Measurements from ENCODE around the gene GLI2.

GLI2 gene

DNA sequence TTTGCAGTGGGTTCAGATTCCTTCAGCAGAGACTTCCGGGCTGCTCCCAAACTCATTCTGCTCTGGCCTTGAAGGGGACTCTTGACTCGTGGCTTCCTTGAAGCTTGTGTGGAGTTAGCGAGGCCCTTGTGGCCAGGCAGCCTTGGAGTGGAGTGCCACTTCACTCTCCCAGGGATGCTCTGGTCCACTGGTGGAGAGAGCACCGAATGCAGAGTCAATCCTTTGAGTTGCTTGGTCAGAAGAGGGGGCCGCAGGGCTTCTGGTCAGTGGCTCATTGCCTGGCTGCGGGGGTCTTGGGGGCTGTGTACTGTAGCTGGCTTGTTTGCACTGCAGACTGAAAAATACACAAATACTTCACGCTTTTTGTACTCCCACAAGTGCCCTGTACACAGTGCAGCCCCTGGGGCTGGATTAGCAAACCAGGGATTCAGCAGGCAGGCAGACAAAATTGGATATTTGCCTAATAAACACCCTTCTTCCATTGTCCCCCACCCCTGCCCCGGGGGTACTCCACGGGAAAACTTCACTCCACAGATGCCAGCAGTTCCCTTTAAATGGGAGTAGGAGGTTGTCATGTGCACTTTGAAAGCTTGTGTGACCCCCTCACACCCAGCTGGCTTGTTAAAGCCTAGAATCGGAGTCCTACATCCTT, 3.2 kb downstream of the GLI2 start:
- DNase-seq: no peak

- no peak for DNase-seq
These were observed 3.9 kb downstream of the GLI2 start for GRCh38 chr2:120739438-120740090.

DNA sequence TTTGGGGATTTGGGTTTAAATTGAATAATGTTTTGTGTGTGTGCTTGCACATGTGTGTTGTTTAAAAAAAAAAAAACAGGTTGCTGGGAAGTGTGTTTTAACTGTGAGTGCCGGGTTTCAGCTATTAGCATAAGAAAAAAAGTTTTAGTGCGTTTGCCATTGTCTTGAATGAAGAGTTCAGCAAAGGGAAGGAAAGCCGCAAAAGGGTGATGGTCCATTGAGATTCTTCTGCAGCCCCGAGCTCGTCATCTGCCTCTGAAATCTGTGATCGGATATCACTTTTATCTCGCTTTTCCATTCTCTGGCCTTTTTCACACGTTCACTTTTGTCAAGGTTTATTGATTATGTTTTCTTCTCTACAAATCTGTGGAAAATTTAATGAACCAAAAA, 4.7 kb downstream of the GLI2 start:
- no peak for DNase-seq

GRCh38 chr2:120740765-120741524, 5.3 kb downstream of the GLI2 start:
- no peak for DNase-seq

DNA sequence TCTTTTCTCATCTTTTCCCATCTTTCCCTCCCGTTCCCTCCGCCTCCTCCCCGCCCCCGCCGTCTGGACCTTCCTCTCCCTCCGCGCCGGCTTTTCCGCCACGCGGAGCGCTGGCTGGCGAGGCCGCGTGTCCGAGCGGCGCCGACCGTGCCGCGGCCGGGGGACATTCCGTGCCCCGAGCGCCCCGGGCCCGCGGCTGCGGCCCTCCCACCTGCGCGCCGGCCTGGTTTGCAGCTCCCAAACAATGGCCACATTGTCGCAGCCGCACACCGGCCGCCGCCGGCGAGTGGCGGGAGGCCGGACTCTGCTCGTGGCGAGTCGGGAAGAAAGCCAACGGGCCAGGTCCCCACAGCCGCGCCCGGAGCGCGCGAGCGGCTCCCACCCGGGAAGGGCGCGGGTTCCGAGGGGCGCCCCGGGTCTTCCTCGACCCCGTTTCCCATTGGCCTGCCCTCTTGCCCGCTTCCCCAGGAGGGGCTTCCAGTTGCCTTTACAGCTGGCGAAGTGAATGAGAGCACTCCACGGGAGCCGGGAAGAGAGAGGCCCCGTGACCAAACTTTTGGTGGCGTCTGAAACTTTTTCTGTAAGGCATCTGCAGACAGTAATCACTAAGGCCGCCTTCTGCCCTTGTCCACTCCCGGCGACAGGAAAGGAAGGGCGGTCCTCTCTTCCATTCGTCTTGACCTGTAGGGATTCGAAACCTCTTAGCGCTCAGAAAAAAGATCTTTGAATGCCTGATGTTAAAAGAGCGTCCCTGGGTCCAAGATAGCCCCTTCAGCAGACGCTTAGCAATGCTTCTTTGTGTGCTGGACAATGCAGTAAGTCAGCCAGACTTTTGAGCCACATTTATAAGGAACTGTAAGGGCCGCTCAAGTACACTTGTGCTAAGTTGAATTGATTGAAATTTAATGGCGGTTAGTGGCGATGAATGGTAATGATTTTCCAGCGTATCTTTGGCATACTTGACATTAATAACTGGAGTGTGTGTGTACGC, 6.2 kb downstream of the GLI2 start:
- no peak for DNase-seq

- no peak for DNase-seq
These were observed 8.0 kb downstream of the GLI2 start for GRCh38 chr2:120743657-120744056.

- no peak for DNase-seq
These were observed 9.1 kb downstream of the GLI2 start for GRCh38 chr2:120744817-120745216.

- DNase-seq: no peak
These were observed 9.9 kb downstream of the GLI2 start for GRCh38 chr2:120745420-120746111.

DNA sequence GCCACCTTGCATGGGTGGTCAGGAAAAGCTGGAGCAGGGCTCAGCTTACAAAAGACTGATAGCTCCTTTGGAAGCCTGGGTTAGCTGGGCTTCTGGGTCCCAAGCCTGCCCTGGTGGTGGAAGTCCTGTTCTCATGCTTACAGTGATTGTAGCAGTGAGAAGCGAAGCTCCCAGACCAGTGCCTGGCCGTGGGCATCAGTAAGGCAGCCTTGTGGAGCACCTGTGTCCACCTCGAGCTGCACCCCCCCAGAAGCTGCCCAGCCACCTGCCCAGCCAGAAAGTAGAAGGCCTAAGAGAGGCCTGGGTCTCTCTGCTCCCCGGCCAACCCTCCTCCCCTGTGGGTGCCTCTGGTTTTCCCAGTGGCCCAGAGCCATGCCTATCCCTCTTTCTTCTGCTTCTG, 10.5 kb downstream of the GLI2 start:
- no peak for DNase-seq

DNA sequence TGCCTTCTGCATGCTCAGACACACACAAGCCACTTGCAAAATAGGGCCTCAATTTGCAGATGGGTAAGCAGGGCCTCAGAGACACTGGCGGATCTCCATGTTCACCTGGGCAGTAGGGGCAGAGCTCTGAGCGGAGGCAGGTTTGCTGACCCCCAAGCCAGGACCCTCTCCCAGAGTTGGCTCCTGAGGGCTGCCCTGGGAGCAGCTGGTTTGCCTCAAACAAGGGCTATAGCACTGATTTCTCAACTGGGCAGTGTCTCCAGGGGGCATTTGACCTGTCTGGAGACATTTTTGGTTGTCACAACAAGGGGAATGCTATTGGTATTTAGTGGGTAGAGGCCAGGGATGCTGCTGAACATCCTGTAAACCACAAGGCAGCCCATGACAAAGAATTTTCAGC, 11.6 kb downstream of the GLI2 start:
- DNase-seq: no peak

DNA sequence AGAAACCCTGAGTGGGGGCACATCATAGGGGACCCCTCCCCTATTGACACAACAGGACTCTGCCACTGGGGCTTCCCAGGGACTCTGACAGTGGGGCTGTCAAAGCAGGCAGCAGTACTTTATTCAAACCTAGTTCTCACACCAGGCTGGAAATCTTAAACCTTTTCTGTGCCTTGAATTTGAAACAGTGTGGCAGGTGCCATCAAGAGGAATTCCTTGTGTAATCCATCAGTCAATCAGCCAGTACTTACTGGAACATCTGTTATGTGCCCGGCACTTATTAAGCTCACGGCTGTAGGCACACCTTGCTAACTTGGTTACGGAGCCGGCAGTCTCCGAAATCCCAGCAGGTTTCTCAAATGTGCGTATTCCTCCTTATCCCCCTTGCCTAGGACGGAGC, 12.0 kb downstream of the GLI2 start:
- DNase-seq: no peak

DNA sequence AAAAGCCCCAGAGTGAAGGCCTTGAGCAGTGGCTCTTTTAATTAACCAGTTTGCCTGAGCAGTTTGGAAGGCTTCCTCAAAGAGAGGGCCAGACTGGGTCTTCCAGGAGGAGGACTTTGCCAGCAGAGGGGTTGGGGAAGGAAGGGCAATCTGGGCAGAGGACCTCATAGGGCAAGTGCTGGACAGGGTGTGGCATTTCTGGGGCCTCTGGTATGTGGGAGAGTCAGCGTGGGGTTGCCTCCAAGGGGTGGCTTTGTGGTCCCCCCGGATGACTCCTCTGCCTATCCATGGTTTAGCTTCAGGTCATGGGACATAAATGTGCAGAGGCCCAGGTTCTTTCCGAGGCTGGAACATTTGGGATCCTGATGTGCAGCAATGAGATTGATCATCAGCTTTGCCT, 12.6 kb downstream of the GLI2 start:
- no peak for DNase-seq

DNA sequence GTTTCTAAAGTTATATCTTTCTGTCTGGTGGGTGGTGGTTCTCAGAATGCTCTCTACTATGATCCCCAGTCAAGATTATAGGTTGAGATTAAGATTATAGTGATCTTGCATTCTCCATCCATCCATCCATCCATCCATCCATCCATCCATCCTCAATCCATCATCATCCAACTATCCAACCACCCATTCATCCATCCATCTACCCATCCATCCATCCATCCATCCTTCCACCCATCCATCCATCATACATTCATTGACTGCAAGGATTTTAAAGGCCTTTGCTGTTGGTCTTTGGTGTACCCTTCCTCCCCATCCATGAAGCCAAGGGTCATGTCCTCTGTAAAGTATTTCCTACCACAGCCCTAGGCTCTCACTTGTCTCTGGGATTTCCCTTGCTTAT, 13.1 kb downstream of the GLI2 start:
- no peak for DNase-seq

DNA sequence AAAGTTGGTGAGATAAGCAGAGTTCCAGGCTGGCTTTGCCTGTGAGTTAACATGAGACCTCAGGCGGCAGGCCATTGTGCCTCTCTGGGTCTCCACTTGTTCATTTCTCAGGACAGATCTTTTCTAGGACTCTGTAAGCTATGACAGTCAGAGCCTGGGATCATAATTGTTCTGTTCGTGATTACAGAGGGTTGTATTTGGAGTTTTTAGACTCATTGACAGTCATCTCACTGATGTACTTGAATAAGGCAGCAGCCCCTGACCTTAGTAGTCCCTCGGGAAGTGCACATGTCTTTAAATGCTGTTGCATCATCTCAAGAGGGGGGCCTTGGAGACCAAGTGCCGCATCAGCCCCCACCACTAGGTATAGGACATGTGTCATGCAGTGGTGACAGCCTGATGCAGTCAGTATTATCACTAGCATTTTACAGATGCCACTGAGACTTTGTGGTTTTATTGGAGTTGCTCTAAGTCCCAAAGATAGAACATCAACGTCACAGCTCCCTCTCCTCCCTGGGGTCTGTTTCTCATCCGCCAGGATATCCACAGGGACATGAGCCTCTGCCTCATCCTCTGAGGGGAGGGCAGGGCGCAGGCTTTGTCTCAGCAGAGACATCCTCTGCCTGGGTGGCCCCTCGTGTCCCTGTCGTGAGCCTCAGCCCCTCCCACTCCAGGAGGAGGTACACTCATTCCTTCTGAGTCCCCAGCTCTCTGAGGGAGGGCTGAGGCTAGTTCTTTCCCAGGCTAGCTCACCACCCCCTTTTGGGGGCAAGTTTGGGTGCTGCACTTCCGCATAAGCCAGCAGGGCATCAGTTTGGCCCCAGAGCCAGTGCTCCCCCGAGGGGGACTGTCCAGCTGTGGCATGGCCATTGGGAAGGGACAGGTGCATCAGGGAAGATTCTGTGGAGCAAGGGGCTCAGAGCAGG, 14.1 kb downstream of the GLI2 start:
- no peak for DNase-seq

DNA sequence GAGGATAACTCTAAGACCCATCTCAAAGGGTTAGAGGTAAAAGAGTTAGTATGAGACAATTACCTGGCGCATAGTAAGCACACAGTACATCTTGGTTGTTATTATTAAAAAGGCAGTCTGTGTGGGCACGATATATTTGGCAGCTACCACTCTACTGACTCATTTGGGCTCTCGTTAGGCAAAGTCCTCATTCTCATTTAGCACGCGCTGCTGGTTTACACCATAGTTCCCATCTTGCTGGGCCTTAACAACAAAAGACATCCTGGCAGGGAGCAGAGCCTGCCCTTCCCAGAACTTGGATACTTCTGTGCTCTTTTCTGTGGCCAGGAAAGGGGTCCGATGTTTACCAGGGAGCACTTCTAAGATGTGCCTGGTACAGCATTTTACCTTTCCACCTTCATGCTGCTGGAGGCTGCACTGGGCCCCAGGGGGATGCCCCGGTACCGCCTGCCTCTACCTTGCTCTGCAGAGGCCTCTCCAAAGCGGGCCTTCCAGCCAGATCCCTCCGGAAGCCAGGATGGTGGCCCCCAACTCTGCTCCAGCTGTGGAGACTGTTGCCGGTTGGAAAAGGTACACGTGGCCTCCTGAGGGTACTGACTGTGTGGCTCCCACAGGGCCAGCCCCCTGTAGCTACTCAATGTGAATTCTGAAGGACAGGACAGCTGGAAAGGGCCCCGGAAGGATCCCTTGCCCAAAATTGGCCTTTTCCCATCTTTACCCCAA, 15.0 kb downstream of the GLI2 start:
- DNase-seq: no peak

- DNase-seq: no peak
These were observed 15.9 kb downstream of the GLI2 start for GRCh38 chr2:120751553-120751952.

DNA sequence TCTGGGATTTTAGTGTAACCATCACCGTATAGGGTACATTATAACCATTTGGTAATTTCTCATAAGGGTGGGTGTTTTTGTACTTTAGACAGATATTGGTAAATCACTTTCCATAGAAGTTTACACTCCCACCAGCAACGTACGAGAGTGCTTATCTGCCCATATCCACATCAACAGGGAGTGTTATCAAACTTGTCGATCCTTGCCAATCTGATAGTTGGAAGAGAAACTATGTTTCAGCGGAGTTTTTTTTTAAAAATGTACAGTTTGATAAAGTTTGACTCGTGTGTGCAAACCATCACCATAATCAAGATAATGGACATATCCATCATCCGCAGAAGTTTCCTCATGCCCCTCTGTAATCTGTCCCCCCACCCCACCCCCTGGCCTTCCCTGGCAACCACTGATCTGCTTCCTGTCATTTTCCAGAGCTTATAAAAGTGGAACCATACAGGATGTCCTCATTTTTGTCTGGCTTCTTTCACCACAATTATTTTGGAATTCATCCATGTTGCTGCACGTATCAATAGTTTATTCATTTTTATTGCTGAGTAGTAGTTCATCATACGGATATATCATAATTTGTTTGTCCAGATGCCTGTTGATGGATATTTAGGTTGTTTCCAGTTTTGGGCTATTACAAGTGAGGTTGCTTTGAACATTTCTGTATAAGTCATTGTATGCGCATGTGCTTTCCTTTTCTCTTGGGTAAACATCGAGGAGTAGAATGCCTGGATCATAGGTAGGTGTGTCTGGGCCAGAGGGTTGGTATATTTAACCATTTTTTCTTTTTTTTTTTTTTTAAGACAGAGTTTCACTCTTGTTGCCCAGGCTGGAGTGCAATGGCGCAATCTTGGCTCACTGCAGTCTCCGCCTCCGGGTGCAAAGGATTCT, 18.6 kb downstream of the GLI2 start:
- no peak for DNase-seq

GRCh38 chr2:120758181-120759144, 22.8 kb downstream of the GLI2 start:
- no peak for DNase-seq
